GM12878 (cell line): Measurements from ENCODE around the gene MAN2B2. TPM values are rescaled to one million over a fixed set of nuclear protein-coding genes. Genes with fewer than 3 reads are reported as not detected.
"Not testable (repeated sequence)": the region's sequence is repeated elsewhere in the genome, so short reads cannot be mapped to it uniquely, and the experiment has no call there.

ENCODE experiments used
- ATAC-seq: fragments of 200-7000 bp; cut with Tn5 transposase; 3 replicates; pipeline ENCODE4 v1.9.1; 2020; ENCODE audit warnings: mild to moderate bottlenecking, moderate library complexity
- BruUV-seq: library from RNA; stranded (reverse); fragments of 400-500 nt; replicated peaks from 2 replicates; lab custom pipeline; 2021; lab: Mats Ljungman, UMichigan
- CTCF ChIA-PET: fragments of 300-600 bp; sonication (Branson Sonifier 250); formaldehyde crosslinking; extraction: SDS; loops from one replicate; lab custom pipeline; 2021; ENCODE audit warnings: inconsistent platforms; lab: Yijun Ruan, JAX
- POLR2A ChIA-PET: fragments of 350-600 bp; formaldehyde crosslinking; extraction: SDS; loops from one replicate; lab custom pipeline; 2021; ENCODE audit warnings: inconsistent platforms; lab: Charles Lee
- RAD21 ChIA-PET: fragments of 300-600 bp; sonication (Branson Sonifier 250); formaldehyde crosslinking; loops from one replicate; lab custom pipeline; 2023; ENCODE audit warnings: antibody characterized with exemption; ENCODE audit not compliant: unreplicated experiment; lab: Charles Lee
- SMC1A ChIA-PET: fragments of 300-600 bp; sonication (Branson Sonifier 250); formaldehyde crosslinking; loops from one replicate; lab custom pipeline; 2023; ENCODE audit not compliant: unreplicated experiment, uncharacterized antibody; lab: Charles Lee
- DNase-seq: peaks from one replicate; pipeline ENCODE4 v3.0.0-alpha.2; 2011; ENCODE audit warnings: low read depth, low spot score
- FAIRE-seq: peaks from 3 replicates; lab custom pipeline; 2011; peaks lifted over from hg19 to GRCh38; lab: Jason Lieb, UNC
- H2AFZ ChIP-seq: 2 replicates; pipeline ENCODE4 v1.6.0; 2011; ENCODE audit warnings: low read depth, low read length, control low read depth; ENCODE audit not compliant: control insufficient read depth
- H3K27ac ChIP-seq: 2 replicates; pipeline ENCODE4 v1.5.1; 2011; ENCODE audit warnings: control low read depth; ENCODE audit not compliant: control insufficient read depth, insufficient read depth
- H3K27me3 ChIP-seq, 2 experiments: replicated peaks in 1 of 2; 2 replicates each; pipeline versions ENCODE4 v1.6.0 to v1.6.1; 2011; ENCODE audit warnings: low read length in 1 of 2; ENCODE audit not compliant: control insufficient read depth in 2 of 2, insufficient read depth in 2 of 2
- H3K36me3 ChIP-seq, 2 experiments: 2 replicates each; pipeline ENCODE4 v1.5.1; 2011; ENCODE audit warnings: low read length in 1 of 2; ENCODE audit not compliant: control insufficient read depth in 2 of 2, insufficient read depth in 2 of 2
- H3K4me1 ChIP-seq: 2 replicates; pipeline ENCODE4 v1.6.1; 2011; ENCODE audit warnings: mild to moderate bottlenecking, low read length, moderate library complexity, mixed read lengths; ENCODE audit not compliant: control insufficient read depth, insufficient read depth
- H3K4me2 ChIP-seq: 2 replicates; pipeline ENCODE4 v1.6.0; 2011; ENCODE audit warnings: control low read depth; ENCODE audit not compliant: control insufficient read depth, insufficient read depth
- H3K4me3 ChIP-seq: fragments of 200-600 bp; sonication (generic); 2 replicates; pipeline ENCODE4 v1.5.1; 2016
- H3K79me2 ChIP-seq: 2 replicates; pipeline ENCODE4 v1.6.0; 2011; ENCODE audit warnings: low read length; ENCODE audit not compliant: control insufficient read depth, insufficient read depth
- H3K9ac ChIP-seq: 2 replicates; pipeline ENCODE4 v1.8.0; 2011; ENCODE audit warnings: low read length, control low read depth, mixed read lengths; ENCODE audit not compliant: control insufficient read depth, insufficient read depth
- H3K9me3 ChIP-seq: replicated peaks from 3 replicates; pipeline ENCODE4 v1.5.1; 2011; ENCODE audit warnings: mild to moderate bottlenecking, low read length; ENCODE audit not compliant: control insufficient read depth, insufficient read depth
- H4K20me1 ChIP-seq: 2 replicates; pipeline ENCODE4 v1.6.0; 2011; ENCODE audit not compliant: control insufficient read depth, insufficient read depth
- ELK1 ChIP-seq: IDR thresholded peaks from 2 replicates; pipeline ENCODE4 v1.6.1; 2012; ENCODE audit warnings: low read depth, low read length, improper control_type of control experiment
- MTA2 ChIP-seq: fragments of 450-650 bp; IDR thresholded peaks from 2 replicates; pipeline ENCODE4 v1.6.1; 2016; ENCODE audit warnings: low read depth, mild to moderate bottlenecking, moderate library complexity
- REST ChIP-seq: IDR thresholded peaks from 2 replicates; pipeline ENCODE4 v1.6.1; 2012; ENCODE audit warnings: mild to moderate bottlenecking, low read depth, low read length
- ZBTB40 ChIP-seq: fragments of 450-650 bp; IDR thresholded peaks from 2 replicates; pipeline ENCODE4 v1.6.1; 2016; ENCODE audit warnings: mild to moderate bottlenecking, moderate library complexity, borderline replicate concordance
- ZNF274 ChIP-seq: IDR thresholded peaks from one replicate; pipeline ENCODE4 v1.8.0; 2011; ENCODE audit not compliant: insufficient read length, insufficient read depth
- WGBS: methylation state at CpG from one replicate; pipeline ENCODE4 v1.1.6; 2016; ENCODE audit warnings: low lambda C conversion rate; ENCODE audit not compliant: insufficient replicate concordance, insufficient coverage; ENCODE audit errors: missing lambda C conversion rate; 5-methylcytosine and 5-hydroxymethylcytosine counted together
- in situ Hi-C: fragments of 300-500 bp; cut with MboI; formaldehyde crosslinking; loops from 9 replicates; pipeline ENCODE4 v1.14.3; 2018; ENCODE audit warnings: mixed read lengths
- intact Hi-C: fragments of 100-400 bp; cut with micrococcal nuclease; formaldehyde crosslinking; loops from one replicate; pipeline ENCODE4 v1.14.2; 2022; ENCODE audit not compliant: unreplicated experiment
- polyA plus RNA-seq, 11 experiments: library from polyadenylated mRNA; depleted of rRNA in 4 of 11; unstranded in 6 of 11; stranded (reverse) in 5 of 11; fragments of >200 nt; fragmentation: Nextera tagmentation in 4 of 11; fragmentation: Illumina TruSeq in 1 of 11; extraction: Ambion mirVana in 4 of 11; extraction: Trizol in 1 of 11; gene quantifications; 1 replicate in 1 of 11; 2 replicates in 10 of 11; pipeline versions ENCODE4 v1.2.1 to v1.2.3, GENCODE V29; 2011 to 2016; ENCODE audit warnings: inconsistent platforms in 2 of 11, missing spikeins in 2 of 11, low read depth in 1 of 11
- total RNA-seq, 4 experiments: library from RNA; depleted of rRNA in 3 of 4; stranded (reverse); fragments of >200 nt in 3 of 4; fragmentation: Illumina TruSeq in 1 of 4; extraction: Trizol in 1 of 4; gene quantifications; 2 replicates each; pipeline versions ENCODE4 v1.2.1 to v1.2.3, GENCODE V29; 2013 to 2021

The MAN2B2 gene
- total and polyA plus RNA-seq, 10 of the 15 experiments (the other 5 are each of a cell fraction or from before 2014, with no cell fraction given), result 0.47 to 14.5 (median 7.0) TPM

GRCh38 chr4:6672131-6672530 lies 97.1 kb downstream of the MAN2B2 start (continued):
- TF ChIP-seq ELK1, result no peak
- no peak for TF ChIP-seq MTA2
- TF ChIP-seq ZBTB40, result no peak
- TF ChIP-seq REST, result no peak
- no peak for TF ChIP-seq ZNF274

GRCh38 chr4:6672541-6673190 lies 97.7 kb downstream of the MAN2B2 start:
- ATAC-seq, result not testable (repeated sequence)
- CTCF ChIA-PET, result interaction anchor here (1.2 to 2.2 kb wide), 2 partner anchors 44 to 47 kb away, joined by 5 read pairs; no protein-coding TSS in a partner anchor

More at GRCh38 chr4:6672541-6673190, 97.7 kb downstream of the MAN2B2 start:
- H3K9me3 ChIP-seq, H3K27me3 ChIP-seq, H3K4me1 ChIP-seq, H3K9ac ChIP-seq, H4K20me1 ChIP-seq, H3K27ac ChIP-seq, DNase-seq, intact Hi-C loops, in situ Hi-C loops, BruUV-seq, FAIRE-seq, H2AFZ ChIP-seq, H3K4me3 ChIP-seq, H3K36me3 ChIP-seq: not testable (repeated sequence)
- 0 out of 2 replicates have a peak overlapping the region, but pooled peaks have one; percentile 88 for H3K4me2 ChIP-seq
- H3K79me2 ChIP-seq, result peaks cover 25% of the 10 kb centered on the region
- POLR2A ChIA-PET, result interaction anchor here (1.3 to 2.1 kb wide), 2 partner anchors 13 to 32 kb away, joined by 4 to 6 read pairs; partner anchors contain the start of gene MRFAP1
- RAD21 ChIA-PET, result interaction anchor here (1.4 to 3.8 kb wide), 4 partner anchors 35 to 396 kb away, joined by 3 to 22 read pairs (median 7); partner anchors contain the start of genes GRPEL1 and MRFAP1L1
- WGBS, result 98% methylated on average over 24 of the region's 34 CpGs
- SMC1A ChIA-PET, result interaction anchor here (0.7 to 5.2 kb wide), 3 partner anchors 31 to 45 kb away, joined by 3 to 33 read pairs (median 4); partner anchors contain the start of gene BLOC1S4
